ENCODE results near the gene PCNX2. TPM values are rescaled to one million over a fixed set of nuclear protein-coding genes. Genes with fewer than 3 reads are reported as not detected.

The PCNX2 gene
- total RNA-seq, 2 donors from 2014 or later, result 24.1 to 72.1 TPM

DNA sequence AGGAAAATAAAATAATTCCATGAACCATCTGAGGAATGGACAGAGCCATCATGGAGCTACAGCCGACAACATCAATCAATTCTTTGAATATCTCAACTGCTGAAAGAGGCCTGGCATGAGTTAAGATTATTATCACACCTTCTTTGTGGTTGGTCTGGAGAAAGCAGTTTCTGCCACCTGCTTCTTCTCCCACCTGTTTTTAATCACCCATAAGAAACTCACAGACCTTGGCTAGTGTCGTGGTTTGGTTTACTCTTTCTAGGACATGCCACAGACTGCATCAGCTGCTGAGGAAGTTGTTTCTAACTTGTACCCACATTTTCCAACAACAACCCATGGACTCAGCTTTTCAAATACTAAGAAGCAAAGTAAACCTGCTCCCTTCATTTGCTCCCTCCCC, 279.6 kb downstream of the PCNX2 start:
- Histone ChIP-seq H3K4me1 (peaks cover 22% of the 10 kb centered on the region), H3K9me3 (no peaks in the 10 kb centered on the region), H3K27ac (no peak overlapping the region), H3K27me3 (no peaks in the 10 kb centered on the region), H3K4me3 (no peak overlapping the region), H3K36me3 (replicated peaks in 1 of 2; ENCODE audit: insufficient read depth in 1 of 2, low read depth in 2 of 2) (no peaks in the 10 kb centered on the region)
- 37% methylated on average over 2 of the region's 2 CpGs for WGBS, 2 donors
- peak; percentile 40 for ATAC-seq
- intact Hi-C loops (cut with DNase I), result no loop called here
- peak in 3 of 4 donors; percentile 29 to 59 (median 49) for DNase-seq
- TF ChIP-seq, protein P1, sequence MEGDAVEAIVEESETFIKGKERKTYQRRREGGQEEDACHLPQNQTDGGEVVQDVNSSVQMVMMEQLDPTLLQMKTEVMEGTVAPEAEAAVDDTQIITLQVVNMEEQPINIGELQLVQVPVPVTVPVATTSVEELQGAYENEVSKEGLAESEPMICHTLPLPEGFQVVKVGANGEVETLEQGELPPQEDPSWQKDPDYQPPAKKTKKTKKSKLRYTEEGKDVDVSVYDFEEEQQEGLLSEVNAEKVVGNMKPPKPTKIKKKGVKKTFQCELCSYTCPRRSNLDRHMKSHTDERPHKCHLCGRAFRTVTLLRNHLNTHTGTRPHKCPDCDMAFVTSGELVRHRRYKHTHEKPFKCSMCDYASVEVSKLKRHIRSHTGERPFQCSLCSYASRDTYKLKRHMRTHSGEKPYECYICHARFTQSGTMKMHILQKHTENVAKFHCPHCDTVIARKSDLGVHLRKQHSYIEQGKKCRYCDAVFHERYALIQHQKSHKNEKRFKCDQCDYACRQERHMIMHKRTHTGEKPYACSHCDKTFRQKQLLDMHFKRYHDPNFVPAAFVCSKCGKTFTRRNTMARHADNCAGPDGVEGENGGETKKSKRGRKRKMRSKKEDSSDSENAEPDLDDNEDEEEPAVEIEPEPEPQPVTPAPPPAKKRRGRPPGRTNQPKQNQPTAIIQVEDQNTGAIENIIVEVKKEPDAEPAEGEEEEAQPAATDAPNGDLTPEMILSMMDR (IDR thresholded peaks at IDR 0.05), result no peak
- TF ChIP-seq POLR2A (IDR thresholded peaks at IDR 0.05), result no peak

DNA sequence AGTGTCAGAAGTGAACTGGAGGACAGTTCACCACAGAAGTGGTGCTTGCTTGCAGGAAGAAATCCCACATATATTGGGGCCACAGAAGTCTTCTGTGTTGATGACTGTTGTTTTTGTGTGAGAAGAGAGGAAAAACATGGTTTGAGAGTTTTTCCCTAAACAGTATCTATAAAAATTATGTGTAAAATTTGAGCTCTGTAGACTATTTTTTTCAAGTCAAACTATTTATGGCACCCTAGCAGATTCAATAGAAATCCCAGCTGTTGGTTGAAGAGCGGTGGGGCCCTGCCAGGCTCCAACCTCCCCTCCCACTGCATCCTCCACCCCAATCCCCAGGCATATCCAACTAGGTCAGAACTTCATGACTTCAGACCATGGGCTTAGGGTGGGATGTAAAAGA, 283.5 kb downstream of the PCNX2 start:
- no peaks in the 10 kb centered on the region for H3K36me3 ChIP-seq (replicated peaks in 1 of 2; ENCODE audit: insufficient read depth in 1 of 2, low read depth in 2 of 2)
- H3K27ac ChIP-seq, result no peak overlapping the region
- DNase-seq, result no peak
- H3K4me1 ChIP-seq, result peaks cover 6% of the 10 kb centered on the region
- no peaks in the 10 kb centered on the region for H3K27me3 ChIP-seq
- ATAC-seq, result no peak
- TF ChIP-seq, protein P1 (IDR thresholded peaks at IDR 0.05), result no peak
- no peak for TF ChIP-seq POLR2A (IDR thresholded peaks at IDR 0.05)
- WGBS, 2 donors, result 89 to 100% methylated on average over 1 of the region's 1 CpG
- no peaks in the 10 kb centered on the region for H3K9me3 ChIP-seq
- no peak overlapping the region for H3K4me3 ChIP-seq
- intact Hi-C loops (cut with DNase I), result no loop called here

DNA sequence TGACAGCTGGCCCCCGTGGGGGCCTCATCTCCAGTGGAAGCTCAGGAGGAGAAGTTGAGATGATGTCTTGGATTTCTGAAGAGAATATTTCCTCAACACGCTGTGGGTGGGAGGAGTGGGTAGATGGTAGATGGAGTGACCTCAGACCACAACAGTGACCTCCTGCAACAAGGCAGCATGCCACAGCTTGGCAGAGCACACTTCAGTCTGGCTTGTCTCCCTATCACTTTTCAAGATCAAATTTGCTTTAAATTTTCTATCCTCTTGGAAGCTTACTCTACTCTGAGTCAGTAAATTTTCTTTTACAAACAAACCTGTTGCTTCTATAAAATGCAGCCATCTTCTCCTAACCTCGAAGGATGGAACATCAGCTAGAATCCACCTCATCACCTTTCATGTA, 285.4 kb downstream of the PCNX2 start:
- intact Hi-C loops (cut with DNase I), result no loop called here
- Histone ChIP-seq H3K27me3 (no peaks in the 10 kb centered on the region), H3K4me1 (no peaks in the 10 kb centered on the region), H3K36me3 (replicated peaks in 1 of 2; ENCODE audit: insufficient read depth in 1 of 2, low read depth in 2 of 2) (no peaks in the 10 kb centered on the region), H3K4me3 (no peak overlapping the region), H3K9me3 (no peaks in the 10 kb centered on the region), H3K27ac (no peak overlapping the region)
- no peak for TF ChIP-seq POLR2A (IDR thresholded peaks at IDR 0.05)
- TF ChIP-seq, protein P1 (IDR thresholded peaks at IDR 0.05), result no peak
- no peak for DNase-seq
- ATAC-seq, result no peak
- WGBS, 2 donors, result 78 to 91% methylated on average over 3 of the region's 3 CpGs

DNA sequence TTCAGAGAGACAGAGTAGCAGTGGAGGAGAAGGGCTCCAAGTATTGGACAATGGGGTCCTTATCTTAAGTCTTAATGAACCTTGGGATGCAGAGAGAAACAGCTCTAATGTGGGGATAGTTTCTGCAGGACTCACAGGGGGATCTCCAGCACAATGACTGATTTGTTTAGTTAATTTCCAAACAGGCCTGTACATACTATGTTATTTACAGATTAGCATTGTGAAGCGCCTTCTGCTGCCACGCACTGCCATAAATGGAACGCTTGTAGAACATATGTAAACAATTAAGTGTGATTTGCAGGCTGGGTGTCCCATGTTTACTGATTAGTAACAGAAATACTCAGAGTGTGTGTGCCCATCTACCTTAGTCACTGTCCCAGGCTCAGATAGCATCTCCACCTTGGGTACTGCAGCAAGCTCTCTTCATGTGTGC, 289.0 kb downstream of the PCNX2 start:
- H3K4me1 ChIP-seq, result no peaks in the 10 kb centered on the region
- WGBS, 2 donors, result 90 to 92% methylated on average over 3 of the region's 3 CpGs
- no peak for DNase-seq
- H3K27ac ChIP-seq, result no peak overlapping the region
- intact Hi-C loops (cut with DNase I), result no loop called here
- TF ChIP-seq, protein P1 (IDR thresholded peaks at IDR 0.05), result no peak
- no peak for TF ChIP-seq POLR2A (IDR thresholded peaks at IDR 0.05)
- H3K27me3 ChIP-seq, result no peaks in the 10 kb centered on the region
- ATAC-seq, result no peak
- no peaks in the 10 kb centered on the region for H3K9me3 ChIP-seq
- no peak overlapping the region for H3K4me3 ChIP-seq
- no peaks in the 10 kb centered on the region for H3K36me3 ChIP-seq (replicated peaks in 1 of 2; ENCODE audit: insufficient read depth in 1 of 2, low read depth in 2 of 2)

DNA sequence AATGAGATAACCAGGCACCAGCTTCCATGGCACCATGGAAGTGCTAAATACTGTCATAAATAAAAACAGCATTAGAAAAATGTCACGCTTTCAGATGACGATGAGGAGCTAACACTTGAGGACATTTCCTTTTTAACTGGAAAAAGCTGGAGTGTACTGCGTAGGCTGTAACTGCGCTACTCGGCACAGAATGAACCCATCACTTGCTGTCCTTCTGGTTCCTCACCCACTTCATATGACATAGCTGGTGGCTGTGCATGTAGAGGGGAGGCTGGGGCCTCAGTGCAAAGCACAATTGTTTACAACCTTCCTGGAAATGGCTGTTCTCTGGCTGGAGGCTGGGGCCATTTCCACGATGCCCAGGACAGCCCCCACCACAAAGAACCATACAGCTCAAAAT, 289.4 kb downstream of the PCNX2 start:
- DNase-seq (no peak), ATAC-seq (no peak)
- intact Hi-C loops (cut with DNase I), result no loop called here
- H3K4me1 ChIP-seq, result no peaks in the 10 kb centered on the region
- no peaks in the 10 kb centered on the region for H3K27me3 ChIP-seq
- no peak overlapping the region for H3K4me3 ChIP-seq
- H3K36me3 ChIP-seq (replicated peaks in 1 of 2; ENCODE audit: insufficient read depth in 1 of 2, low read depth in 2 of 2), result no peaks in the 10 kb centered on the region
- TF ChIP-seq POLR2A (IDR thresholded peaks at IDR 0.05), result no peak
- TF ChIP-seq, protein P1 (IDR thresholded peaks at IDR 0.05), result no peak
- H3K9me3 ChIP-seq, result no peaks in the 10 kb centered on the region
- 80 to 95% methylated on average over 6 of the region's 6 CpGs for WGBS, 2 donors
- no peak overlapping the region for H3K27ac ChIP-seq

Data from body of pancreas (tissue), 4 donors.